ENCODE data around the gene TMEM131L.

GRCh38 chr4:153589703-153590595 lies 123.8 kb downstream of the TMEM131L start:
- TF ChIP-seq CTCF (IDR thresholded peaks at IDR 0.05) (no peak), POLR2A (IDR thresholded peaks at IDR 0.05) (no peak)

All from testis (tissue), 2 donors.